ENCODE results near the gene CCDC51.

Gene CCDC51

GRCh38 chr3:48433472-48434118, 6.3 kb downstream of the CCDC51 start:
- no peak for DNase-seq (ENCODE audit: low read depth)

- no peak for DNase-seq (ENCODE audit: low read depth)
Observed at GRCh38 chr3:48432411-48433371, 7.2 kb downstream of the CCDC51 start.

- DNase-seq (ENCODE audit: low read depth), result no peak
Observed at GRCh38 chr3:48431224-48432029, 8.5 kb downstream of the CCDC51 start.

- DNase-seq (ENCODE audit: low read depth), result no peak
Observed at GRCh38 chr3:48430708-48431101, 9.2 kb downstream of the CCDC51 start.

GRCh38 chr3:48429960-48430707, 9.8 kb downstream of the CCDC51 start, which contains the start of gene PLXNB1:
PLXNB1 (minus strand) TSS chr3:48430086; CDS start chr3:48424611, 5,475 bp downstream.
- DNase-seq (ENCODE audit: low read depth), result no peak

GRCh38 chr3:48429317-48429959, 10.5 kb downstream of the CCDC51 start:
- peak; percentile 32 for DNase-seq (ENCODE audit: low read depth)

- DNase-seq (ENCODE audit: low read depth), result no peak
Observed at GRCh38 chr3:48428572-48429316, 11.2 kb downstream of the CCDC51 start.

- DNase-seq (ENCODE audit: low read depth), result no peak
Observed at GRCh38 chr3:48428088-48428571, 11.8 kb downstream of the CCDC51 start.

GRCh38 chr3:48427630-48427962, 12.3 kb downstream of the CCDC51 start:
- no peak for DNase-seq (ENCODE audit: low read depth)

- DNase-seq (ENCODE audit: low read depth), result no peak
Observed at GRCh38 chr3:48426944-48427629, 12.8 kb downstream of the CCDC51 start.

- DNase-seq (ENCODE audit: low read depth), result no peak
Observed at GRCh38 chr3:48426401-48426909, 13.5 kb downstream of the CCDC51 start.

- DNase-seq (ENCODE audit: low read depth), result no peak
Observed at GRCh38 chr3:48425281-48425812, 14.6 kb downstream of the CCDC51 start.

- DNase-seq (ENCODE audit: low read depth), result no peak
Observed at GRCh38 chr3:48423883-48424695, 15.8 kb downstream of the CCDC51 start.

- DNase-seq (ENCODE audit: low read depth), result no peak
Observed at GRCh38 chr3:48423241-48423882, 16.6 kb downstream of the CCDC51 start.

GRCh38 chr3:48422681-48423080, 17.2 kb downstream of the CCDC51 start:
- DNase-seq (ENCODE audit: low read depth), result no peak

GRCh38 chr3:48422272-48422671, 17.6 kb downstream of the CCDC51 start:
- no peak for DNase-seq (ENCODE audit: low read depth)

- no peak for DNase-seq (ENCODE audit: low read depth)
Observed at GRCh38 chr3:48420561-48420960, 19.4 kb downstream of the CCDC51 start.

GRCh38 chr3:48419597-48419996, 20.3 kb downstream of the CCDC51 start:
- DNase-seq (ENCODE audit: low read depth), result no peak

All from stimulated activated CD8-positive, alpha-beta memory T cell treated with anti-CD3 and anti-CD28 coated beads, Interleukin-15, amount 100 ng/mL, for 24 hours (primary cell).